GM12801 (cell line): Measurements from ENCODE around the gene DEAF1.

ENCODE experiments used
- TF ChIP-seq, protein P1 (sequence below): IDR thresholded peaks from one replicate; pipeline ENCODE4 v1.5.1; 2011; ENCODE audit warnings: control low read depth; ENCODE audit not compliant: insufficient read length; ENCODE audit errors: extremely low read depth

The DEAF1 gene

DNA sequence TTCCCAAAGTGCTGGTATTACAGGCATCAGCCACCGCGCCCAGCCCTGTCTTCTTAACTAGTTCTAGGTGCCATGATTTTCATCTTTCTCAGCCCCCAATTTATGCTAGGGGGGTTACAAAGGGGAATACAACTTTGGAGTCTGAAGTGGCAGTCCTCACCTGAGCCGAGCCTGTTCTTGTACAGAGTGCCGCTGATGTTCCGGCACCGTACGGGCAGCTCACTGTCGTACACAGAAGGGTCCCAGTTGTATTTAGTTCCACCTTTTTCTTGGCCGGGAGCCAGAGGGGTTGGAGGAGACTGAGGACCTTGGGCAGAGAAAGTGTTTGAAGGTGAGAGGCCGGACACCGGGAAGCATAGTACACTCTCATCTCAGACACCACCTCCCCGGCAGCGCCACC, 7.3 kb downstream of the DEAF1 start:
- TF ChIP-seq, protein P1, sequence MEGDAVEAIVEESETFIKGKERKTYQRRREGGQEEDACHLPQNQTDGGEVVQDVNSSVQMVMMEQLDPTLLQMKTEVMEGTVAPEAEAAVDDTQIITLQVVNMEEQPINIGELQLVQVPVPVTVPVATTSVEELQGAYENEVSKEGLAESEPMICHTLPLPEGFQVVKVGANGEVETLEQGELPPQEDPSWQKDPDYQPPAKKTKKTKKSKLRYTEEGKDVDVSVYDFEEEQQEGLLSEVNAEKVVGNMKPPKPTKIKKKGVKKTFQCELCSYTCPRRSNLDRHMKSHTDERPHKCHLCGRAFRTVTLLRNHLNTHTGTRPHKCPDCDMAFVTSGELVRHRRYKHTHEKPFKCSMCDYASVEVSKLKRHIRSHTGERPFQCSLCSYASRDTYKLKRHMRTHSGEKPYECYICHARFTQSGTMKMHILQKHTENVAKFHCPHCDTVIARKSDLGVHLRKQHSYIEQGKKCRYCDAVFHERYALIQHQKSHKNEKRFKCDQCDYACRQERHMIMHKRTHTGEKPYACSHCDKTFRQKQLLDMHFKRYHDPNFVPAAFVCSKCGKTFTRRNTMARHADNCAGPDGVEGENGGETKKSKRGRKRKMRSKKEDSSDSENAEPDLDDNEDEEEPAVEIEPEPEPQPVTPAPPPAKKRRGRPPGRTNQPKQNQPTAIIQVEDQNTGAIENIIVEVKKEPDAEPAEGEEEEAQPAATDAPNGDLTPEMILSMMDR = no peak

DNA sequence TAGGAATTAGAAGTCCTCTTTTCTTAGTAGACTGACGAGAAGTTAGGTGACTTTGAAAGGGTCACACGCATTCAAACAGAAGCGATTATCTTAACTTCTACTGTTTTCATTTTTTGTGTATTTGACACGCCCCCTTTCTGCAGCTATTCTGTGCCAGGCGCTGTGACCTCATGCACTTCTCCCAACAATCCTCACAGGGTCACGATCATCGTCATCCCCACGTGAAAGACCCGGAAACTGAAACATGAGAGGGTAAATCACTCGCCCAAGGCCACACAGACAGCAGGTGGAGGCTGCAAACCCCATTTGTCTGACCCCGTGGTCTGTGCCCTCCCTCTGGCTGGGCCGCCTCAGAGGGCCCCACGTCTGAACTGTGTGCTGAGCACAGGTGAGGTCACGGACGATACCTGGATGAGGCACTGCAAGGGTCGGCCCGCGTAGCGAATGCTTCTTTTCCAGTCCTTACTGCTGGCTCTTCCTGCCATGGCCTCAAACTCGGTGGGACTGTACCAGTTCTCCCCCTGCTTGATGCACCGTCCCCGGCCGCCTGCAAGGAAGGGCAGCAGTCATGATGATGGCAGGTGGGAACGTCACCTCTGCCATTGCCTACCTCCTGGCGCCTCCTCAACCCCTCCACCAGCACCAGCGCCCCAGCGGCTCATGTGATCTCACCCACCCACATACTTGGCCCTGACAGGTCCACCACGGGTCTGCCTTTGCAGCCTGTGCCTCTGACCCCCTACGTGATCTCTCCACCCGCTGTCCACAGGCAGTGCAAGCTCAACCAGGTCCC, 8.4 kb downstream of the DEAF1 start:
- TF ChIP-seq, protein P1 = no peak

DNA sequence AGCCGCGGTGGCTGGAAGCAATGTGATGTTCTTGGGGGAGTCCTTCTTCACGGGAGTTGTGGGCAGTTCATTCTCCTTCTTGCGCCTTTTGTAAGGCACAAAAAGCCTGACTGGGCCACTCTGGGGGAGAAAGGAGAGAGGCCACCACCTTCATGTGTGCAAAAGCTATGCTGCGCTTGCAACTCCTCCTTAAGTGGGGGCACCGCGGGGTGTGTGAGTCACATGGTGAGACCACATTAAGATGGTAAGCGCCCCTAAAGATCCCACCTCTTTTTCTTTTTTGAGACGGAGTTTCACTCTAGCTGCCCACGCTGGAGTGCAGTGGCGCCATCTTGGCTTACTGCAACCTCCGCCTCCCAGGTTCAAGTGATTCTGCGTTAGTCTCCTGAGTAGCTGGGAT, 14.1 kb downstream of the DEAF1 start:
- TF ChIP-seq, protein P1 = no peak

DNA sequence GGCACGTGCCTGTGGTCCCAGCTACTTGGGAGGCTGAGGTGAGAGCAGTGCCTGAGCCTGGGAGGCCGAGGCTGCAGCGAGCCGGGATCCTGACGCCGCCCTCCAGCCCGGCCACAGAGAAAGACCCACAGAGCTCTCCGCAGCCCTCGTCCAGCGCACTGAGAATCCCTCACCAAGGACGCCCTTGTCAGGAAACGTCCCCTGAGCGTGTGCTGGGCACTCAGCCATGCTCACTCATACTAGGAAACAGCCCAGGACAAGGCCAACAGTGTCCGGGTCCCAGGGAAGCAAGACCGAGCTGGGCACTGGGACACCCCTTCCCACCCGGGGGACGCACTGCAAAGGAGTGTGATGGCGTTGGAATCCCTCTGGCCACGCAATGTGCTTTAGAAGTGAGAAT, 14.5 kb downstream of the DEAF1 start:
- TF ChIP-seq, protein P1 = no peak

DNA sequence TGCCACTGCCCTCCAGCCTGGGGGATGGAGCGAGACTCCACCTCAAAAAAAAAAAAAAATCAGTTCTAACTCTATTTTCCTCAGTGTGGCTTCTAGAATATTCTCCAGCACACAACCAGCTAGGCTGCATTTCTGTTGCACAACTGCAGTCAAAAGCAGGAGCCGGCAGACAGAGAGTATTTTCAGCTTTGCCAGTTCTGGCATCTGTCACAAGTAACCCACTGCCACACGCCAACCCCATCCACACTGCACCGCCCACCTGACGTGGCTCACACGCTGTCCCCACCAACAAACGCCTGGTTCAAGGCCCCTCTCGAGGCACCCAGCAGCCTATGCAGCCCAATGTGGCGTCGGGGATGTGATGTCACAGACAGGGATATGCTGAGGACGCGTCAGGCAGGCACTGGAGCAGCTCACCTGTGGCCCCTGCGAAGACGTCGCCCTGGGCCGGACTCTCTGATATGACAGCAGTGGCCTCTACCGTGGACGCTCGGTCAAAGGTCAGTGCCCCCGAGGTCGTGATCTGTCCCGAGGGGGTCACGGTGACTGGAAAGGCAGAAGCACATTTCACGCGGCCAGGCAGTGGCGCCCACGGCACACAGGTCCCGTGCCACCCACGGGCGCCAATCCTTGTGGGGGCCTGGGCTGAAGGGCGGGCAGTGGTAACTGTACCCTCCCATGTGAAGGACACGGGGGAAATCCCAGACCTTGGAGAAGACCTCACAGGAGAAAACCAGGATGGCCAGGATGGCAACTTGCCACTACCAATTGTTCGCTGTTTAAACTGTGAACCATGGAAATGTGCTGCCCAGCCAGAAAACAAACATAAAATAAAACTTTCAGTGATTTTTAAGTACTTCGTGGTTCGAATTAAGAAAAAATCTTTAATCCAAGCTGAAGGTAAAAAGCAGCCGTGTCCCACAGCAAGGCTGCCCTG, 15.5 kb downstream of the DEAF1 start:
- TF ChIP-seq, protein P1 = no peak

DNA sequence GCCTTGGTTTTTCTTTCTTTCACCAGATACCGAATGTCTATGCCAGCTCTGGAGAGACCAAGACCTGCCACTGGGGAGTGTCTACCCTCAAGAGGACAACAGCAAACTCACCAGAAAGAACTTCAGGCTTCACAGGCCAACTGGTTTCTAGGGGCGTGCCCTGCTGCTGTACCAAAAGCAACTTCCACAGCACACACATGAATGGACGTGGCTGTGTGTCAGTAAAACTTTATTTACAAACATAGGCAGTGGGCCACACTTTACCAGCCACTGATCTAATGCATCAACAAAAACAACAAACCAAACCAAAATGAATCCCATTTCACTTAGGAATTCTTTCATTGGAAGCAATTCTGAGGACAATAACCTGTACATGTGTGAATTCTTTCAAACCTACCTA, 16.7 kb downstream of the DEAF1 start:
- TF ChIP-seq, protein P1 = no peak

DNA sequence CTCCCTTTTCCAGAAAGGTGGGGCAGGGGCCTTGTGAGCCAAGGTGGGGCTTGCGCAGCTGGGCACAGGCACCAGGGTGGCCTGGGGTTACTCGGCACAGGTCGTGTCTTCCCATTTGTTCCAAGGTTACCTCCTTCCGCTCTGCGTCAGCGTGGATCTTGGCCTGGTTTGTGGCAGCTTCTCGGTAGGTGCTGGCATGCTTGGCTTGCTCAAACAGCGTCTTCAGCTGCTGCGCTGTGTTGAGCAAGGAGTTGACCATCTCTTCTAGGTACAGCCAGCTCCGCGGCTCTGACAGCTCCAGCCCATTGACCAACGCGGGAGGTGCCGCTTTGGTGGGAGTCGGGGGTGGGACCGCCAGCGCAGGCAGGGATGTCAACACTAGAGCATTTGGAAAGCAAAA, 20.6 kb downstream of the DEAF1 start:
- TF ChIP-seq, protein P1 = no peak
